IMR-90 (cell line): ENCODE data around the gene CSTF2T. TPM values are rescaled to one million over a fixed set of nuclear protein-coding genes. Genes with fewer than 3 reads are reported as not detected.

Source experiments
- ATAC-seq: fragments of 200-7000 bp; cut with Tn5 transposase; 2 replicates; pipeline ENCODE4 v1.9.1; 2020; ENCODE audit warnings: low read depth, mild to moderate bottlenecking, moderate library complexity
- BruUV-seq: library from RNA; stranded (reverse); fragments of 400-500 nt; replicated peaks from 2 replicates; lab custom pipeline; 2021; lab: Mats Ljungman, UMichigan
- CTCF ChIA-PET: fragments of 300-600 bp; formaldehyde crosslinking; extraction: SDS; loops from one replicate; lab custom pipeline; 2021; ENCODE audit warnings: antibody characterized with exemption; lab: Yijun Ruan, JAX
- POLR2A ChIA-PET: fragments of 300-600 bp; sonication (Branson Sonifier 250); formaldehyde crosslinking; loops from one replicate; lab custom pipeline; 2022; ENCODE audit warnings: antibody characterized with exemption; ENCODE audit not compliant: unreplicated experiment; lab: Charles Lee
- DNase-seq: peaks from one replicate; pipeline ENCODE4 v3.0.0; 2013
- H2AFZ ChIP-seq: replicated peaks from 2 replicates; pipeline ENCODE3; 2013; ENCODE audit warnings: low read length, mild to moderate bottlenecking; ENCODE audit not compliant: poor library complexity
- H2AK5ac ChIP-seq: 2 replicates; pipeline ENCODE4 v1.6.1; 2013; ENCODE audit warnings: low read depth, low read length, inconsistent platforms
- H2AK9ac ChIP-seq: replicated peaks from 2 replicates; pipeline ENCODE3; 2013; ENCODE audit warnings: mild to moderate bottlenecking, low read depth, low read length, moderate library complexity; ENCODE audit not compliant: poor library complexity
- H2BK120ac ChIP-seq: 2 replicates; pipeline ENCODE4 v1.6.1; 2013; ENCODE audit warnings: low read depth, low read length, inconsistent platforms
- H2BK15ac ChIP-seq: 3 replicates; pipeline ENCODE4 v1.6.1; 2013; ENCODE audit warnings: low read depth, low read length, inconsistent platforms
- H2BK20ac ChIP-seq: 2 replicates; pipeline ENCODE4 v1.6.1; 2013; ENCODE audit warnings: low read depth, mild to moderate bottlenecking, inconsistent platforms, low read length, moderate library complexity
- H2BK5ac ChIP-seq: 2 replicates; pipeline ENCODE4 v1.6.1; 2013; ENCODE audit warnings: mild to moderate bottlenecking, low read depth, low read length, inconsistent platforms; ENCODE audit not compliant: poor library complexity, severe bottlenecking
- H3K14ac ChIP-seq: replicated peaks from 2 replicates; pipeline ENCODE4 v1.6.1; 2013; ENCODE audit warnings: low read depth, low read length, inconsistent platforms
- H3K18ac ChIP-seq: 2 replicates; pipeline ENCODE4 v1.6.1; 2013; ENCODE audit warnings: low read depth, low read length, control low read depth
- H3K23ac ChIP-seq: 2 replicates; pipeline ENCODE4 v1.6.1; 2013; ENCODE audit warnings: low read depth, low read length, inconsistent platforms
- H3K27ac ChIP-seq: 2 replicates; pipeline ENCODE4 v1.5.1; 2013; ENCODE audit warnings: mild to moderate bottlenecking, control low read depth, low read length; ENCODE audit not compliant: insufficient read depth
- H3K27me3 ChIP-seq: 2 replicates; pipeline ENCODE4 v1.6.1; 2013; ENCODE audit warnings: low read length; ENCODE audit not compliant: control insufficient read depth, insufficient read depth
- H3K36me3 ChIP-seq: 2 replicates; pipeline ENCODE4 v1.6.1; 2013; ENCODE audit warnings: low read length, mixed read lengths; ENCODE audit not compliant: control insufficient read depth, insufficient read depth
- H3K4ac ChIP-seq: 2 replicates; pipeline ENCODE4 v1.6.1; 2013; ENCODE audit warnings: low read depth, low read length, inconsistent platforms
- H3K4me1 ChIP-seq: 2 replicates; pipeline ENCODE4 v1.6.1; 2013; ENCODE audit warnings: low read length, mixed read lengths; ENCODE audit not compliant: control insufficient read depth, insufficient read depth
- H3K4me2 ChIP-seq: 2 replicates; pipeline ENCODE4 v1.6.1; 2013; ENCODE audit warnings: low read depth, mild to moderate bottlenecking, control low read depth, low read length, moderate library complexity
- H3K4me3 ChIP-seq: 2 replicates; pipeline ENCODE4 v1.5.1; 2013; ENCODE audit warnings: low read depth, mild to moderate bottlenecking, control low read depth, low read length, moderate library complexity; ENCODE audit not compliant: insufficient read depth
- H3K56ac ChIP-seq: 2 replicates; pipeline ENCODE4 v1.6.1; 2013; ENCODE audit warnings: low read length, inconsistent platforms; ENCODE audit not compliant: insufficient read depth; ENCODE audit errors: extremely low read depth
- H3K79me1 ChIP-seq, 2 experiments: 2 replicates each; pipeline ENCODE4 v1.6.1; 2013; ENCODE audit warnings: low read length in 2 of 2, inconsistent platforms in 1 of 2, low read depth in 1 of 2
- H3K9ac ChIP-seq: 2 replicates; pipeline ENCODE4 v1.6.1; 2013; ENCODE audit warnings: low read depth, low read length, control low read depth
- H3K9me1 ChIP-seq: 2 replicates; pipeline ENCODE4 v1.6.1; 2013; ENCODE audit warnings: low read length, inconsistent platforms; ENCODE audit not compliant: insufficient read depth
- H3K9me3 ChIP-seq: 2 replicates; pipeline ENCODE4 v1.6.1; 2013; ENCODE audit warnings: low read length; ENCODE audit not compliant: control insufficient read depth, insufficient read depth
- H4K20me1 ChIP-seq: 2 replicates; pipeline ENCODE4 v1.6.1; 2013; ENCODE audit warnings: low read length, inconsistent platforms; ENCODE audit not compliant: insufficient read depth
- H4K5ac ChIP-seq: 2 replicates; pipeline ENCODE4 v1.6.1; 2013; ENCODE audit warnings: mild to moderate bottlenecking, low read depth, low read length, control low read depth
- H4K8ac ChIP-seq, 2 experiments: 2 replicates each; pipeline ENCODE4 v1.6.1; 2013; ENCODE audit warnings: low read depth in 2 of 2, low read length in 2 of 2, control low read depth in 1 of 2, inconsistent platforms in 1 of 2
- H4K91ac ChIP-seq: 2 replicates; pipeline ENCODE4 v1.6.1; 2013; ENCODE audit warnings: low read depth, low read length, inconsistent platforms; ENCODE audit not compliant: insufficient read depth
- BHLHE40 ChIP-seq: fragments of 150-350 bp; IDR thresholded peaks from 2 replicates; pipeline ENCODE4 v1.6.1; 2016; ENCODE audit warnings: mild to moderate bottlenecking, low read depth, low read length
- CHD1 ChIP-seq: IDR thresholded peaks from 2 replicates; pipeline ENCODE4 v1.6.1; 2012; ENCODE audit warnings: low read depth, low read length, improper control_type of control experiment
- MAFK ChIP-seq: IDR thresholded peaks from 2 replicates; pipeline ENCODE4 v1.6.1; 2012; ENCODE audit warnings: low read depth, low read length, improper control_type of control experiment
- MAZ ChIP-seq: IDR thresholded peaks from 2 replicates; pipeline ENCODE4 v1.6.1; 2012; ENCODE audit warnings: low read depth, mild to moderate bottlenecking, low read length, improper control_type of control experiment, moderate library complexity, borderline replicate concordance
- NFE2L2 ChIP-seq: fragments of 150-350 bp; IDR thresholded peaks from 2 replicates; pipeline ENCODE4 v1.6.1; 2016; ENCODE audit warnings: low read depth, mild to moderate bottlenecking, low read length
- RAD21 ChIP-seq: IDR thresholded peaks from 2 replicates; pipeline ENCODE4 v1.6.1; 2012; ENCODE audit warnings: low read length, improper control_type of control experiment
- RCOR1 ChIP-seq: IDR thresholded peaks from 2 replicates; pipeline ENCODE4 v1.6.1; 2012; ENCODE audit warnings: mild to moderate bottlenecking, low read length, improper control_type of control experiment; ENCODE audit not compliant: insufficient replicate concordance
- RFX5 ChIP-seq: IDR thresholded peaks from 2 replicates; pipeline ENCODE4 v1.8.0; 2012; ENCODE audit warnings: low read depth, mild to moderate bottlenecking, low read length, moderate library complexity
- SMC3 ChIP-seq: fragments of 150-350 bp; IDR thresholded peaks from 2 replicates; pipeline ENCODE4 v1.6.1; 2016; ENCODE audit warnings: low read depth, mild to moderate bottlenecking, antibody characterized with exemption, low read length, moderate library complexity
- USF2 ChIP-seq: fragments of 150-350 bp; IDR thresholded peaks from 2 replicates; pipeline ENCODE4 v1.6.1; 2017; ENCODE audit warnings: mild to moderate bottlenecking, antibody characterized with exemption, low read length, low read depth
- WGBS, 2 experiments: methylation state at CpG; one replicate each; pipeline versions ENCODE4 v1.1.5 to v1.1.7; 2013; ENCODE audit warnings: missing lambda C conversion rate in 2 of 2; ENCODE audit not compliant: insufficient read length in 1 of 2; ENCODE audit errors: extremely low coverage in 2 of 2; 5-methylcytosine and 5-hydroxymethylcytosine counted together
- dilution Hi-C: fragments of 300-500 bp; cut with HindIII; formaldehyde crosslinking; loops from one replicate; pipeline ENCODE4 v1.14.3; 2018; ENCODE audit warnings: low sequenced_read_pairs; ENCODE audit not compliant: unreplicated experiment
- in situ Hi-C: fragments of 300-500 bp; cut with MboI; formaldehyde crosslinking; loops from 3 replicates; pipeline ENCODE4 v1.14.3; 2019; ENCODE audit warnings: low sequenced_read_pairs, inconsistent platforms, mixed read lengths
- intact Hi-C: fragments of 100-400 bp; cut with micrococcal nuclease; formaldehyde crosslinking; loops from 2 replicates; pipeline ENCODE4 v1.10.0; 2022
- polyA plus RNA-seq, 3 experiments: library from polyadenylated mRNA; depleted of rRNA; stranded (reverse); fragments of >200 nt; gene quantifications; 2 replicates each; pipeline ENCODE4 v1.2.3, GENCODE V29; 2012; ENCODE audit warnings: low replicate concordance in 1 of 3
- total RNA-seq: library from RNA; depleted of rRNA; stranded (reverse); fragments of >200 nt; gene quantifications from 2 replicates; pipeline ENCODE4 v1.2.3, GENCODE V29; 2012

Gene CSTF2T
- total and polyA plus RNA-seq, 2 of the 4 experiments (the other 2 are of a cell fraction), result 7.2 to 18.6 TPM

GRCh38 chr10:51745397-51745796 is 46.0 kb upstream of the CSTF2T start:
- H2AK9ac ChIP-seq, result no peak overlapping the region
- no peak overlapping the region for H3K56ac ChIP-seq
- H3K4me1 ChIP-seq, result peaks cover 4% of the 10 kb centered on the region
- intact Hi-C loops, result no loop called here
- no peaks in the 10 kb centered on the region for H3K9me3 ChIP-seq
- no CpG with 5 or more reads among the region's 2 CpGs for WGBS, 2 experiments
- H4K20me1 ChIP-seq, result no peaks in the 10 kb centered on the region
- POLR2A ChIA-PET, result no interaction called here
- TF ChIP-seq RFX5 (no peak), MAZ (no peak), BHLHE40 (no peak), USF2 (no peak), RAD21 (no peak), MAFK (no peak), CHD1 (no peak), SMC3 (no peak), RCOR1 (no peak), NFE2L2 (no peak)
- H3K79me1 ChIP-seq, result peaks cover 0 to 7% of the 10 kb centered on the region in 2 experiments; a peak in 3 of 4 replicates
- H3K4me3 ChIP-seq, result no peak overlapping the region
- H2BK15ac ChIP-seq, result no peak overlapping the region
- no TSS peak for BruUV-seq
- H2BK20ac ChIP-seq, result no peak overlapping the region
- H3K27ac ChIP-seq, result no peak overlapping the region
- no peak overlapping the region for H4K91ac ChIP-seq
- H3K9me1 ChIP-seq, result peaks cover 5% of the 10 kb centered on the region; the same call in 1 of the 2 replicates
- H3K27me3 ChIP-seq, result no peaks in the 10 kb centered on the region
- H2AK5ac ChIP-seq, result no peak overlapping the region
- dilution Hi-C loops, result no loop called here
- no peak overlapping the region for H3K23ac ChIP-seq
- ATAC-seq (no peak), DNase-seq (no peak)
- no peak overlapping the region for H3K14ac ChIP-seq
- no peak overlapping the region for H4K8ac ChIP-seq
- H2BK5ac ChIP-seq, result no peak overlapping the region
- H3K4me2 ChIP-seq, result no peak overlapping the region
- no peak overlapping the region for H2AFZ ChIP-seq
- no peak overlapping the region for H3K4ac ChIP-seq
- in situ Hi-C loops, result no loop called here
- no peaks in the 10 kb centered on the region for H3K36me3 ChIP-seq
- no peak overlapping the region for H4K5ac ChIP-seq
- CTCF ChIA-PET, result interaction anchor here (0.6 kb wide), 1 partner anchor 110 kb away, joined by 3 read pairs; no protein-coding TSS in a partner anchor
- no peak overlapping the region for H2BK120ac ChIP-seq
- H3K18ac ChIP-seq, result no peak overlapping the region
- H3K9ac ChIP-seq, result no peak overlapping the region
